Retinal pigment epithelial cell (primary cell): ENCODE results near the gene UMOD.
"Not testable (repeated sequence)": the region's sequence is repeated elsewhere in the genome, so short reads cannot be mapped to it uniquely, and the experiment has no call there.

Experiments used
- DNase-seq: peaks from one replicate; pipeline ENCODE4 v3.0.0-alpha.2; 2010; ENCODE audit warnings: low read depth
- H3K4me3 ChIP-seq: 2 replicates; pipeline ENCODE4 v1.5.1; 2011; ENCODE audit warnings: mild to moderate bottlenecking, low read length, control low read depth, moderate library complexity
- CTCF ChIP-seq: conservative IDR thresholded peaks from 2 replicates; pipeline ENCODE4 v1.5.1; 2011; ENCODE audit warnings: low read depth, low read length, control low read depth, inconsistent platforms

UMOD gene

GRCh38 chr16:20322696-20323095 is 29.8 kb downstream of the UMOD start:
- no peak overlapping the region for H3K4me3 ChIP-seq
- no peak for DNase-seq
- no peak for TF ChIP-seq CTCF

GRCh38 chr16:20321671-20322070 is 30.8 kb downstream of the UMOD start:
- no peak for DNase-seq
- TF ChIP-seq CTCF: no peak

DNA sequence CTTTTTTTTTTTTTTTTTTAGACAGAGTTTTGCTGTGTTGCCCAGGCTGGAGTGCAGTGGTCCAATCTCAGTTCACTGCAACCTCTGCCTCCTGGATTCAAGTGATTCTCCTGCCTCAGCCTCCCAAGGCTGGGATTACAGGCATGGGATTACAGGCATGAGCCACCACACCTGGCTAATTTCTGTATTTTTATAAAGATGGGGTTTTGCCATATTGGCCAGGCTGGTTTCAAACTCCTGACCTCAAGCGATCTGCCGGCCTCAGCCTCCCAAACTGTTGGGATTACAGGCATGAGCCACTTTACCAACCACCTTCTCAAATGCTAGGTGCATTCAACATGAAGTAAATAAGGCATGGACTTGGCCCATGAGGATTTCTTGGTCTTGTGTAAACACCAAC is 31.5 kb downstream of the UMOD start:
- not testable (repeated sequence) for DNase-seq, H3K4me3 ChIP-seq

More at GRCh38 chr16:20321671-20322070, 30.8 kb downstream of the UMOD start:
- H3K4me3 ChIP-seq: no peak overlapping the region

GRCh38 chr16:20320592-20320991 is 31.9 kb downstream of the UMOD start:
- no peak for TF ChIP-seq CTCF
- H3K4me3 ChIP-seq: no peak overlapping the region
- DNase-seq: no peak

DNA sequence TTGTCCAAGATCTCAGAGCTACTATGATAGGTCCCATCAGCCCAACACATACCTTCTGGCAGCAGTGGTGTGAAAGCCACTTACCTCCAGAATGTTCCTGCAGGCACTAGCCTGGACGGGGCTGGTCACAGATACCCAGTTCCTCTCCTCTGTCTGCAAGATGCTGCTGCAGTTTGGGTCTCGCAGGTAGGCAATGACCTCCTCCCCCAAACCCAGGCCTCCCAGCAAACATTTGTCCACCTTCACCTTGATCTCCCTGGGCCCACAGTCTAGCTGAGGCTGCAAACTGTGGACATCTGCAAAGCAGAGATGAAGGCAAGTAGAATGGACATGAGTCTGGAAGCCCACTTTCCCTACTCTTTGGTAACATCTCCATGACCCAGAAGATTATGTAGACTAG is 32.3 kb downstream of the UMOD start:
- no peak for TF ChIP-seq CTCF
- H3K4me3 ChIP-seq: no peak overlapping the region
- no peak for DNase-seq

DNA sequence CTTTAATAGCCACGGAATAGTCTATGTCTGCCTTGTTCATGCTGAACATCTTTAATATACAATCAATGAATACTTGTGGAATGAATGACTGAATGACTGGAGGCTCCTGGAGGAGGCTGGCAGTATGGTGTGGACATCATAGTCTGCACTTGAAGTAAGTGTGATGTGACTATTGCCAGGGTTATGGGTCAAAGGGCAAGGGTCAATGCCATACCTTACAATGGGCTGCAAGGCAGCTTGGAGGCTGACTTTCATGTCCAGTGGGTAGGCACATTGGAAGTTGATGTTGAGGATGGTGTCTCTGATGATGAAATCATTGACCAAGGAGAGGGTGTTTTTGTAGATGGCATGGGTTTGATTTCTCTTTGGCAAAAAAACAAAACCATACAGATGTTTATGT is 33.1 kb downstream of the UMOD start:
- no peak overlapping the region for H3K4me3 ChIP-seq
- no peak for TF ChIP-seq CTCF
- DNase-seq: no peak

DNA sequence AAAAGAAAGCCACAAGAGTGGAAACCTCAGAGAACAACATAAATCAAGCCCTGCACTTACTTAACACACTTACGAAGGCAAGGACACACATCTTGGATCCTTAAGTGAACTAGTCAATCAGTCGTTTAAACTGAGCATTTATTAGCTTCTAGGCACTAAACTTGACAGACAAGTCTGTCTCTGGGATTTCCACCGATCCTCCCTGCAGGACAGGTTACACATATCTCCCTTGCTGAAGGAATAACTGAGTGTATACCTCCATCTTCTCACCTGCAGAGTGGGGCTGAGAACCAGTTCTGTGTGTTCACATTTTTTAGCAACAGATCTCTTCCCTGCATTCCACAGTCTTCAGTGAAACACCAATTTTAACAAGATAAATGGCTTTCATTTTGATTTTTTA is 34.1 kb downstream of the UMOD start:
- TF ChIP-seq CTCF: no peak
- no peak for DNase-seq
- no peak overlapping the region for H3K4me3 ChIP-seq

GRCh38 chr16:20318006-20318405 is 34.5 kb downstream of the UMOD start:
- DNase-seq: no peak
- no peak for TF ChIP-seq CTCF
- no peak overlapping the region for H3K4me3 ChIP-seq
